Measurements from ENCODE around the gene TMEM101.
"Not testable (repeated sequence)": the region's sequence is repeated elsewhere in the genome, so short reads cannot be mapped to it uniquely, and the experiment has no call there.

TMEM101 gene

GRCh38 chr17:44000871-44001460 lies 13.8 kb downstream of the TMEM101 start:
- DNase-seq (ENCODE audit: low read depth in 1 of 2, low spot score in 1 of 2), result no peak

DNA sequence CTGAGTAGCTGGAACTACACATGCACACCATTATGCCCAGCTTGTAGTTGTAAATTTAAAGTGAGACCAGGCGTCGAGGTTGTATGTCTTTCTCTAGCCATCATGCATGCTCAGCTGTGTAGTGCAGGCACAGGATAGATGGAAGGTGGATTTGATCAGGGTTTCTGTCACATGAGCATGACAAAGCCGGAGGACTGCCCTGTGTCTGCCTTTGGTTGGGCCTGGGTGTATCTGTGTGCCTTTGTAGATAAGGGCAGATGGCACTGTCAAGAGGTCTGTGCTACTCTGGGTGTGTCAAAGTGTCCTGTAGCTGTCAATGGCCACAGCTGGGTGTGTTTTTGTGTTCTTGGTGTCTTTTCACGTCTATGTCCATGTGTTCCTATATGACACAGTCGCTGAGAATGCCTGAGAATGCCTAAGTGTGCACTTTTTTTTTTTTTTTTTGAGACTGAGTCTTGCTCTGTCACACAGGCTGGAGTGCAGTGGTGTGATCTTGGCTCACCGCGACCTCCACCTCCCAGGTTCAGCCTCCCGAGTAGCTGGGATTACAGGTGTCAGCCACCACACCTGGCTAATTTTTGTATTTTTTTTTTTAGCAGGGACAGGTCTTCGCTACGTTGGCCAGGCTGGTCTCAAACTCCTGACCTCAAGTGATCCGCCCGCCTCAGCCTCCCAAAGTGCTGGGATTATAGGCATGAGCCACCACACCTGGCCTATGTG lies 14.5 kb downstream of the TMEM101 start:
- DNase-seq (ENCODE audit: low read depth in 1 of 2, low spot score in 1 of 2), result no peak

DNA sequence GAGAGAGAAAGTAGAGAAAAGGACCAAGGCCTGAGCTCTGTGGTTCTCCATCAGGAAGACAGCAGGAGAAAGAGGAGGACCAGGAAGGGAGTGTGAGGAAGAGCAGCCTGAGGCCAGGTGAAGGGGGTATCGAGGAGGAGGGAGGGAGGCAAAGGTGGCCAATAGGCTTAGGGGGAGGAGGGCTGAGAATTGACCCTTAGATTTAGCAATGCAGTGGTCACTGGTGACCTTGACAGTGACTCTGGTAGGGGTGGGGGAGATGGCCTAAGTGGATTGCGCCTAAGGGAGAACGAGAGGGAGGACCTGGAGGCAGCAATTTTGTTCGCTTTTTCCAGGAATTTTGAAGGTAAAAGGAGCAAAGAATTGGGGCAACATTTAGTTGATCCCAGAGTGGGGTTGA lies 15.7 kb downstream of the TMEM101 start:
- no peak for DNase-seq (ENCODE audit: low read depth in 1 of 2, low spot score in 1 of 2)

GRCh38 chr17:43998552-43998951 lies 16.2 kb downstream of the TMEM101 start:
- DNase-seq (ENCODE audit: low read depth in 1 of 2, low spot score in 1 of 2), result no peak

DNA sequence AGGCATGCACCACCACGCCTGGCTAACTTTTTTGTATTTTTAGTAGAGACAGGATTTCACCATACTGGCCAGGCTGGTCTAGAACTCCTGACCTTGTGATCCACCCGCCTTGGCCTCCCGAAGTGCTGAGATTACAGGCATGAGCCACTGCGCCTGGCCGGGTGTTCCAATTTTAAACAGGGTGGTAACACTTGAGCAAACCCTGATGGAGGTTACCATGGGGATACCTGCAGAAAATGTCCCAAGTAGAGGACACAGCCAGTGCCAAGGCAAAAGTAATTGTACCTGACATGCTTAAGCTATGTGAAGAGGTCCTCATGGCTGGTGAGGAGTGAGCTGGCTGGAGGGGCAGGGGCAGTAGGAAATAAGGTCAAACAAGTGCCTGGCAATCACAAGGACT lies 17.6 kb downstream of the TMEM101 start:
- not testable (repeated sequence) for DNase-seq (ENCODE audit: low read depth in 1 of 2, low spot score in 1 of 2)

DNA sequence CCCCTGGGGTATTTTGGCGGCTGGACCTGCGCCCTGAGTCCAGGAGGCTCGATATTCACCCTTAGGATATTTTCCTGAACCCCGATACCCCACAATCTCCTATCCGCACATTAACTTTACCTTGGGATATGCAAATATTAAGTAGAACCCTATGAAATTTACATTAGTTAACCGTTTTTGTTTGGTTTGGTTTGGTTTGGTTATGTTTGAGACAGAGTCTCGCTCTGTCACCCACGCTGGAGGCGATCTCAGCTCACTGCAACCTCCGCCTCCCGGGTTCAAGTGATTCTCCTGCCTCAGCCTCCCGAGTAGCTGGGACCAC lies 19.7 kb downstream of the TMEM101 start:
- DNase-seq (ENCODE audit: low read depth in 1 of 2, low spot score in 1 of 2), result no peak

DNA sequence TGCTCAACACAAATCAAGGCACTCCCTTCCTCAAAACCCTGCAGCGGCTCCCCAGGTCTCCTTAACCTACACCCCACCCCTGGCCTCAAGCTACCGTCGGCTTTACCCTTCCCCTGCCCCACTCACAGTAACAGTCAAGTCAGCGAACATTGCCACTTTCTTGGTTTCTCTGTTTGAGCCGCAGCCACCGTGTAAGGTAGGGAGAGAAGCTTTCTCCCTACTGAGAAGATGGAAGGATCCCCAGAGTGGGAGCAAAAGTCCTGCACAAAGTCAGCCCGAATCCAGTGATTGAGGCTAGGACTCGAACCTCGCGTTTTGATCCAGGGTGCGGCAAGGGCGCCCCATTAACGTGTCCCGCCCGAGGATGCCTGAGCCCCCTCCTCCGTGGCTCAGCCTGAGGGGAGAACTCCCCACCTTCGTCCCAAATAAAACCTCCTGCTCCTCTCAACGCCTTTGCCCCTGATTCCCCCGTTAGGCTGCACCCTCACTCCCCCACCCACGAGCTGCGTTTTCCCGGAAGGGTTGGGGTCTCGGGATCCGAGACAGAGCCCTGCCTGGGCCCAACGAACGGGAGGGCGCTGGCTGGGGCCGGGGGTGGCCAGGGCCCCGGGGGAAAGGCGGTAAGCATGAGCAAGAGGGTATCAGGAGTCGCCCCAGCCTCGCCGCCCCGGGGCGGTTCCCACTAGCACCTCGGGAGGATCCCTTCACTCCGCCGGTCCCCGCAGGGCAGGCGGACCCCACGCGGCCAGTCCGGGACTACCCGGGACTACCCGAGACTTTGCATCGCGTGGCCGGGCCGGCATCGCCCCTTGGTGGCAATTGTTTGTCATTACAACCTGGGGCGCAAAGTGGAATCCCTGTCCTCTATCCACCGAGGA lies 20.3 kb downstream of the TMEM101 start:
- peak; percentile 45 to 61 for DNase-seq (ENCODE audit: low read depth in 1 of 2, low spot score in 1 of 2)

DNA sequence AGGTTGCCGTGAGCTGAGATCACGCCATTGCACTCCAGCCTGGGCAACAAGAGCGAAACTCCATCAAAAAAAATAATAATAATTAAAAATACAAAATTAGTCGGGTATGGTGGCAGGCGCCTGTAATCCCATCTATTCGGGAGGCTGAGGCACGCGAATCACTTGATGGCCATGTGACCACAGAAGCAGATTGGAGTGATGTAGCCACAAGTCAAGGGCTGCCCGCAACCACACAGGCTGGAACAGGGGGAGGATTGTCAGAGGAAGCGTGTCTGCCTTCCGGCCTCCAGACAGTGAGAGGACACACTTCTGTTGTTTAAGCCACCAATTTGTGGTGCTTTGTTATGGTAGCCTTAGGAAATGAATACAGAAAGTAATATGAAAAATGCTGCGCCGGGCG lies 22.1 kb downstream of the TMEM101 start:
- no peak for DNase-seq (ENCODE audit: low read depth in 1 of 2, low spot score in 1 of 2)

- no peak for DNase-seq (ENCODE audit: low read depth in 1 of 2, low spot score in 1 of 2)
Measured at GRCh38 chr17:43988301-43988700, 26.5 kb downstream of the TMEM101 start.

GRCh38 chr17:43987131-43988021 lies 27.4 kb downstream of the TMEM101 start:
- no peak for DNase-seq (ENCODE audit: low read depth in 1 of 2, low spot score in 1 of 2)

DNA sequence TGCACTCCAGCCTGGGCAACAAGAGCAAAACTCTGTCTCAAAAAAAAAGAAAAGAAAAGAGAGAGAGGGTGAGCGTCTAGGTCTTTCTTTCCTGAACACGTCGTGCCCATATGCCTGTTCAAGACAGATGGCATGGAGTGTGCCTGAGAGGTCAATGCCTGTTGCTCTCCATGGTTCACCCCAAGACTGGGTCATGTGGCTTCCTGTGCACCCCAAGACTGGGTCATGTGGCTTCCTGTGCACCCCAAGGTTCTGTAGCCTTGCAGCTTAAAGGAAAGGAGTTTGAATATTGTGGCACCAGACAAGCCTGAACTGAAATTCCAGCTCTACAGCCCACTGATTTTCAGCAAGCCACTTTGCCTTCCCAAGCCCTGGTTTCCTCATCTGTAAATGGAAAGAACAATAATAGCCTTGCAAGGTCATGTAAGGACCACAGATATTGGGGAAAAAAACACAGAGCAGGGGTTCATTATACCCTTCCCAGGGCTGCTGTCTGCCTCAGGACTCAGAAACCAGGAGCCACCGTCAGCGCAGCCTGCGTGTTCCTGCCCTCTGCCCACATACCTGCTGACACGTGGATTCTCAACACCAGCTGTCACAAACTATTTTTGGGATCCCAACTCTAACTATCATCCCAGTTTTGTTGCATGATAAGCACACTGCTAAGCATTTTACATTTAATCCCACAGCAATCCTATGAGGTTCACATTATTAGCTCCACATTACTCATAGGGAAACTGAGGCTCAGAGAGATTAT lies 28.4 kb downstream of the TMEM101 start:
- no peak for DNase-seq (ENCODE audit: low read depth in 1 of 2, low spot score in 1 of 2)

DNA sequence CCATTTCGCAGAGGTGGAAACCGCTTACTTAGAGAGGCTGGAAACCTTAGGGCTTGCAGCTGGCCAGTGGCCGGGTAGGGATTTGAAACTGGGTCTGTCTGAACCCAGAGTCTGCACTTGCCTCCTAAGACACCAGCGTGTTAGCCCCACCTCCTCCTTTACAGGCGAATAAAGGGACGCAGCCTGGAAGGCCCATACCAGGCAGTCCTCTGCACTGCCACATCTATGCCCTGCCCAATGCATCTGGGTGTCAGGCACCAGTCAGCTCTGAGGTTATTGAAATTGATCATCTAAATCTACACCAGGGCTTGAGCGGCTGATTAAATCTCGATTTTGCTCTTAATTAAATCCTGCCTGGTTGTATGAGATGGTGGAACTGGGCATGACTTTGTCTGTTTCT lies 30.2 kb downstream of the TMEM101 start:
- DNase-seq (ENCODE audit: low read depth in 1 of 2, low spot score in 1 of 2), result no peak

GRCh38 chr17:43983515-43984411 lies 31.0 kb downstream of the TMEM101 start:
- DNase-seq (ENCODE audit: low read depth in 1 of 2, low spot score in 1 of 2), result no peak

GRCh38 chr17:43983196-43983514 lies 31.6 kb downstream of the TMEM101 start:
- no peak for DNase-seq (ENCODE audit: low read depth in 1 of 2, low spot score in 1 of 2)

- DNase-seq (ENCODE audit: low read depth in 1 of 2, low spot score in 1 of 2), result no peak
Measured at GRCh38 chr17:43982171-43982570, 32.6 kb downstream of the TMEM101 start.

DNA sequence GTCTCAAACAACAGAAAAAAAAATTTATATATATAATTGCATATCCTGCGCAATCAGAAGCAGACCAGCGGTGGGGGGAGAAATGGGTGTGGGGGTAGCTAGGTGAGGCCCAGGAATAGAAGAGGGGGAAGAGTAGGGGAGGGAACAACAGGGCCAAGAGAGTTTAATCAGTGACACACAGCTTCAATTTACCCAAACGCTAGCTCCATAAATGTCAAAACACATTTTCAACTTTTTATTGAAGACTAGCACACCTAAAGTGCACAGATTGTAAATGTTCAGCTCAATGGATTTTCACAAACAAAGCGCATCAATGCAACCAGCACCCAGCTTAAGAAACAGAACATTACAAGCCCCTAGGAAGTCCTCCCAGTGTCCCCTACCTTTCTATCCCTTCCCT lies 35.1 kb downstream of the TMEM101 start:
- DNase-seq (ENCODE audit: low read depth in 1 of 2, low spot score in 1 of 2), result no peak

DNA sequence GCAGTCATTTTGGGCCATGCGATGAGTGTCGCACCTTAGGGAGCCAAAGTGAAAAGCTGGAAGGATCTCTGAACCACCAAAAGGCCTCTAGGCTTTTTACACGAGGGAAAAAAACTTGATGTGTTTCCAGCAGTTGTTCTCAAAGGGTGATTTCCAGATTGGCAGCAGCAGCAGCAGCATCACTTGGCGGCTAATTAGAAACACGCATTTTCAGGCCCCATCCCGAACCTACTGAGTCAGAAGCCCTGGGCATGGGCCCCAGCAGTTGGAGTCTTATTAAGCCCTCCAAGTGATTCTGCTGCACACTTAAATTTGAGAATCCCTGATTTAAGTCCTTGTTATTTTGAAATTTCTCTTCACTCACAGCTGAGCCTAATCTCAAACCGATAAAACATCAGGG lies 35.8 kb downstream of the TMEM101 start:
- no peak for DNase-seq (ENCODE audit: low read depth in 1 of 2, low spot score in 1 of 2)

- no peak for DNase-seq (ENCODE audit: low read depth in 1 of 2, low spot score in 1 of 2)
Measured at GRCh38 chr17:43978078-43978477, 36.7 kb downstream of the TMEM101 start.

GRCh38 chr17:43976963-43977837 lies 37.6 kb downstream of the TMEM101 start:
- no peak for DNase-seq (ENCODE audit: low read depth in 1 of 2, low spot score in 1 of 2)

All from stimulated activated CD4-positive, alpha-beta T cell treated with anti-CD3 and anti-CD28 coated beads, Interleukin-15, amount 100 ng/mL, for 1 hour (primary cell).